Hepatocyte (in vitro differentiated cells): Measurements from ENCODE around the gene RBFOX1. TPM values are rescaled to one million over a fixed set of nuclear protein-coding genes. Genes with fewer than 3 reads are reported as not detected.

ENCODE experiments used
- DNase-seq: peaks from one replicate; pipeline ENCODE4 v3.0.0-alpha.2; 2016; ENCODE audit warnings: low spot score
- H2AFZ ChIP-seq: fragments of 200-600 bp; sonication (generic); 2 replicates; pipeline ENCODE4 v1.6.0; 2016; ENCODE audit warnings: antibody characterized with exemption, mild to moderate bottlenecking
- H3K27ac ChIP-seq: fragments of 200-600 bp; sonication (generic); 2 replicates; pipeline ENCODE4 v1.5.1; 2016; ENCODE audit warnings: mild to moderate bottlenecking
- H3K27me3 ChIP-seq: fragments of 200-600 bp; sonication (generic); 2 replicates; pipeline ENCODE4 v1.6.1; 2016
- H3K36me3 ChIP-seq: fragments of 200-600 bp; sonication (generic); replicated peaks from 2 replicates; pipeline ENCODE4 v1.5.1; 2016; ENCODE audit warnings: low read depth; ENCODE audit not compliant: insufficient read depth
- H3K4me1 ChIP-seq: fragments of 200-600 bp; sonication (generic); 2 replicates; pipeline ENCODE4 v1.5.1; 2016; ENCODE audit warnings: mild to moderate bottlenecking, moderate library complexity; ENCODE audit not compliant: insufficient read depth
- H3K4me2 ChIP-seq: fragments of 200-600 bp; sonication (generic); 2 replicates; pipeline ENCODE4 v1.6.0; 2016
- H3K4me3 ChIP-seq: fragments of 200-600 bp; sonication (generic); 2 replicates; pipeline ENCODE4 v1.5.1; 2016; ENCODE audit warnings: mild to moderate bottlenecking
- H3K79me2 ChIP-seq: fragments of 200-600 bp; sonication (generic); 2 replicates; pipeline ENCODE4 v1.6.0; 2017; ENCODE audit warnings: mild to moderate bottlenecking
- H3K9me2 ChIP-seq: fragments of 200-600 bp; sonication (generic); replicated peaks from 2 replicates; pipeline ENCODE4 v1.6.0; 2017; ENCODE audit warnings: mild to moderate bottlenecking; ENCODE audit not compliant: insufficient read depth
- H3K9me3 ChIP-seq: fragments of 200-600 bp; sonication (generic); 2 replicates; pipeline ENCODE4 v1.5.1; 2016; ENCODE audit warnings: low read depth, mild to moderate bottlenecking
- H4K20me1 ChIP-seq: fragments of 200-600 bp; sonication (generic); 2 replicates; pipeline ENCODE4 v1.6.0; 2016; ENCODE audit warnings: mild to moderate bottlenecking; ENCODE audit not compliant: insufficient read depth, poor library complexity, severe bottlenecking
- EZH2 ChIP-seq: fragments of 200-600 bp; sonication (generic); IDR thresholded peaks from 2 replicates; pipeline ENCODE4 v1.6.1; 2016; ENCODE audit warnings: antibody characterized with exemption, mild to moderate bottlenecking, borderline replicate concordance
- EZH2phosphoT487 ChIP-seq: fragments of 200-600 bp; sonication (generic); IDR thresholded peaks from one replicate; pipeline ENCODE4 v1.6.1; 2018; ENCODE audit warnings: antibody characterized with exemption, mild to moderate bottlenecking, low read depth, moderate library complexity; ENCODE audit not compliant: unreplicated experiment, severe bottlenecking
- WGBS: methylation state at CpG from one replicate; pipeline ENCODE4 v1.1.6; 2016; ENCODE audit warnings: low lambda C conversion rate; ENCODE audit errors: missing lambda C conversion rate; 5-methylcytosine and 5-hydroxymethylcytosine counted together
- polyA plus RNA-seq: library from polyadenylated mRNA; unstranded; fragments of >200 nt; fragmentation: Nextera tagmentation; extraction: Ambion mirVana; gene quantifications from 2 replicates; pipeline ENCODE4 v1.2.1, GENCODE V29; 2016
- total RNA-seq: library from RNA; depleted of rRNA; stranded (reverse); fragments of >200 nt; gene quantifications from 2 replicates; pipeline ENCODE4 v1.2.3, GENCODE V29; 2014
- TF ChIP-seq, protein P1 (sequence below): fragments of 200-600 bp; sonication (generic); IDR thresholded peaks from 2 replicates; pipeline ENCODE4 v1.5.1; 2016; ENCODE audit warnings: antibody characterized with exemption, mild to moderate bottlenecking; ENCODE audit not compliant: poor library complexity

RBFOX1 gene
- total and polyA plus RNA-seq, 2 experiments from 2014 or later: 1.00 to 1.2 TPM

DNA sequence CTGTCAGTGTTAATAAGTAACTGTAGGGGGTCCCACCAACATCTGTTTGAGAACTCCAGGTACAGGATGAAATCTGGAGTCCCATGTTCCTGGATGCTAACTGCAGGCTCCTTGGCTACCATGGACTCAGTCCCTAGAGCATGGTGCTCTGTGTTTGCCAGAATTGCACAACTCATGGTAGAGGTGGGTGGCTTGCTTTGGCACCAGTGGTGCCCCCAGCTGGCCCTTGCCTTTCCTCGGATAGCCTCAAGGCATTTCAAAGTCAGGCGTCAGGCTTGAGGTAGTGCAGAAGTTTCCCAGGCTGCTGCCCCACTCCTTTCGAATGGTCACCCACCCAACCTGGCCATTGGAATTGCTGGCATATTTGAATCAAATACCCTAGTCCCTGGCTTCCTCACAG lies 179.9 kb downstream of the RBFOX1 start:
- WGBS: 64% methylated on average over 3 of the region's 3 CpGs

DNA sequence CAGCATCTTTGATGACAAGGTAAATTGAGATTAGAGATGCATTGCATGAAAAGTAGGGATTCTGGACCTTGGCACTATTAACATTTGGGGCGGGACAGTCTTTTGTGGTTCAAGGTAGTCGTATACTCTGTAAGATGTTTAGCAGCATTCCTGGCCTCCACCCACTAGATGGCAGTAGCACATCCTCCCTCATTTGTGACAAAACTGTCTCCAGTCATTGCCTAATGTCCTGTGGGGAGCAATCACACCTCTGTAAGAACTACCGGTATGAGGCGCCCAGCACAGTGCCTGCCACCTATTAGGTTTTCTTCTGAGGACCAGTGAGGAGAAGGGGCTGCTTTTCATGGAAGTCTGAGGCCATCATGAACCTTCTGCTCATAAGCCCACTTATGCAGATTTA lies 180.8 kb downstream of the RBFOX1 start:
- no peak overlapping the region for H3K4me3 ChIP-seq
- no peaks in the 10 kb centered on the region for H3K9me2 ChIP-seq
- no peaks in the 10 kb centered on the region for H3K36me3 ChIP-seq
- DNase-seq: peak; percentile 13
- no peaks in the 10 kb centered on the region for H3K4me1 ChIP-seq
- 94% methylated on average over 4 of the region's 4 CpGs for WGBS
- no peak for TF ChIP-seq EZH2phosphoT487
- TF ChIP-seq, protein P1, sequence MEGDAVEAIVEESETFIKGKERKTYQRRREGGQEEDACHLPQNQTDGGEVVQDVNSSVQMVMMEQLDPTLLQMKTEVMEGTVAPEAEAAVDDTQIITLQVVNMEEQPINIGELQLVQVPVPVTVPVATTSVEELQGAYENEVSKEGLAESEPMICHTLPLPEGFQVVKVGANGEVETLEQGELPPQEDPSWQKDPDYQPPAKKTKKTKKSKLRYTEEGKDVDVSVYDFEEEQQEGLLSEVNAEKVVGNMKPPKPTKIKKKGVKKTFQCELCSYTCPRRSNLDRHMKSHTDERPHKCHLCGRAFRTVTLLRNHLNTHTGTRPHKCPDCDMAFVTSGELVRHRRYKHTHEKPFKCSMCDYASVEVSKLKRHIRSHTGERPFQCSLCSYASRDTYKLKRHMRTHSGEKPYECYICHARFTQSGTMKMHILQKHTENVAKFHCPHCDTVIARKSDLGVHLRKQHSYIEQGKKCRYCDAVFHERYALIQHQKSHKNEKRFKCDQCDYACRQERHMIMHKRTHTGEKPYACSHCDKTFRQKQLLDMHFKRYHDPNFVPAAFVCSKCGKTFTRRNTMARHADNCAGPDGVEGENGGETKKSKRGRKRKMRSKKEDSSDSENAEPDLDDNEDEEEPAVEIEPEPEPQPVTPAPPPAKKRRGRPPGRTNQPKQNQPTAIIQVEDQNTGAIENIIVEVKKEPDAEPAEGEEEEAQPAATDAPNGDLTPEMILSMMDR: peak; percentile 30
- no peak overlapping the region for H3K27ac ChIP-seq
- H3K4me2 ChIP-seq: no peak overlapping the region
- H4K20me1 ChIP-seq: no peaks in the 10 kb centered on the region
- H3K79me2 ChIP-seq: no peaks in the 10 kb centered on the region
- no peak overlapping the region for H2AFZ ChIP-seq
- no peaks in the 10 kb centered on the region for H3K9me3 ChIP-seq
- no peaks in the 10 kb centered on the region for H3K27me3 ChIP-seq

More for the DNA sequence above, 179.9 kb downstream of the RBFOX1 start:
- Histone ChIP-seq H3K9me2 (no peaks in the 10 kb centered on the region), H2AFZ (no peak overlapping the region), H3K4me2 (no peak overlapping the region), H3K4me3 (no peak overlapping the region), H3K9me3 (no peaks in the 10 kb centered on the region), H3K27me3 (no peaks in the 10 kb centered on the region), H4K20me1 (no peaks in the 10 kb centered on the region), H3K27ac (no peak overlapping the region), H3K4me1 (no peaks in the 10 kb centered on the region), H3K36me3 (no peaks in the 10 kb centered on the region), H3K79me2 (no peaks in the 10 kb centered on the region)
- TF ChIP-seq EZH2 (no peak), EZH2phosphoT487 (no peak)
- TF ChIP-seq, protein P1: no peak
- DNase-seq: no peak

DNA sequence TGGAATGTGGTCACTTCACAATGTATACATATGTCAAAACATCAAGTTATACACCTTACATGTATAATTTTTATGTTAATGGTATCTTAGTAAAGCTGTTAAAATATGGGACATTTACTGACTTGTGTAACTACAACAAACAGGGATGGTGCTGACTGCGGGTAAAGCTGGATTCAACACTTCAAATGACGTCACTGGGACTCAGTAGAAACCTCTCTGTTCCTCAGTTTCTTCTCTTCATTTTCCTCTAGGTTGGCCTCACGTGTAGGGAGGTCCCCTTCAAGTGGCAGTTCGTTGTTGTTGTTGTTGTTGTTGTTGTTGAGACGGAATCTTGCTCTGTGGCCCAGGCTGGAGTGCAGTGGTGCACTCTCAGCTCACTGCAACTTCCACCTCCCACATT lies 182.9 kb downstream of the RBFOX1 start:
- H3K4me3 ChIP-seq: no peak overlapping the region
- no peaks in the 10 kb centered on the region for H3K4me1 ChIP-seq
- 84% methylated on average over 5 of the region's 5 CpGs for WGBS
- H3K9me3 ChIP-seq: no peaks in the 10 kb centered on the region
- no peaks in the 10 kb centered on the region for H3K36me3 ChIP-seq
- no peak for DNase-seq
- H3K9me2 ChIP-seq: no peaks in the 10 kb centered on the region
- H4K20me1 ChIP-seq: no peaks in the 10 kb centered on the region
- TF ChIP-seq EZH2phosphoT487 (no peak), EZH2 (no peak)
- TF ChIP-seq, protein P1: no peak
- no peaks in the 10 kb centered on the region for H3K27me3 ChIP-seq
- H3K79me2 ChIP-seq: no peaks in the 10 kb centered on the region
- no peak overlapping the region for H2AFZ ChIP-seq
- no peak overlapping the region for H3K4me2 ChIP-seq
- H3K27ac ChIP-seq: no peak overlapping the region

DNA sequence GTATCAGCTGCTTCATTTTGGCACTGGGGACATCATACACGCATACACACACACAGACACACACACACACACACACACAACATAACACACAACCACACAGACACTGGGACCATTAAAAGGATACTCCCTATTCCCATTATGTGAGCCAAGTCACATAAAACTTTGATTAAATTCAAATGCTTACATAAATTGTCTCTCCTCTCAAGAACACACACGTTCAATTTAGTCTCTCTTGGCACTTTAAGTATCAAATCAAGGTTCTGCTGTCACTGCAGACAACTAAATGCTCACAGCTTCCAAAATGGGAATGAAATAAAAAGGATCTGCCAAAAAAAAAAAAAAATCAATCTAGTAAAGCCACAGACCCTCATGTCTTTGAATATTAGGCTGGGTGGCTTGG lies 184.9 kb downstream of the RBFOX1 start:
- H2AFZ ChIP-seq: no peak overlapping the region
- no peak overlapping the region for H3K4me3 ChIP-seq
- no peak for TF ChIP-seq EZH2
- no peak for DNase-seq
- WGBS: 74% methylated on average over 2 of the region's 2 CpGs
- H3K4me2 ChIP-seq: no peak overlapping the region
- no peaks in the 10 kb centered on the region for H4K20me1 ChIP-seq
- no peaks in the 10 kb centered on the region for H3K36me3 ChIP-seq
- H3K27ac ChIP-seq: no peak overlapping the region
- no peaks in the 10 kb centered on the region for H3K4me1 ChIP-seq
- no peaks in the 10 kb centered on the region for H3K9me2 ChIP-seq
- no peaks in the 10 kb centered on the region for H3K9me3 ChIP-seq
- no peaks in the 10 kb centered on the region for H3K79me2 ChIP-seq
- no peaks in the 10 kb centered on the region for H3K27me3 ChIP-seq
